ENCODE data around the gene MTERF2. TPM values are rescaled to one million over a fixed set of nuclear protein-coding genes. Genes with fewer than 3 reads are reported as not detected.

Gene MTERF2
- total RNA-seq, 1 experiment from 2014 or later: 7.8 TPM

DNA sequence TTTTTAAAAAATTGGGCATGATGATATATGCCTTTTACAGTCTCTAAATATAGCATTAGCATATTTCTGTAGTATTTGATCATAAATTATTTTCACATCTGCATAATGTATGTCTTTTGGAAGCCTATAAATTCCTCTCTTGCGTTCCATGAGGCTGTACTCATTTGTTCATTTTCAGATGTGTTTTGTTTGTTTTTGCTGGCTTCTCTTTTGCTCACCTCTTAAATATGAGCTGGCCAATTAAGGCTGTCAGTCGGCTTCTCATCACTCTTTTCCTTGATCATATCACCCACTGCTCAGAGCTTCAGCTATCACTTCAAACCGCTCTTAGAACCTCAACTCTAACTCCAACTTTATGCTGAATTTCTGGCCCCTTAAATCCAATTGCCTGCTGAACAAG lies 24.7 kb downstream of the MTERF2 start:
- ChIA-PET RAD21 (ENCODE audit: low non-redundant PET in 1 of 2, low total read pairs in 2 of 2, uncharacterized antibody in 2 of 2, unreplicated experiment in 2 of 2) (no interaction called here), POLR2A (no interaction called here), CTCF (no interaction called here)
- intact Hi-C loops (cut with micrococcal nuclease): no loop called here
- no peak for ATAC-seq
- Histone ChIP-seq H3K27ac (ENCODE audit: low read depth, low read length) (no peak overlapping the region), H3K27me3 (ENCODE audit: insufficient read depth, low read length) (no peaks in the 10 kb centered on the region), H3K4me1 (ENCODE audit: control insufficient read depth in 1 of 2, insufficient read depth in 2 of 2, low read length in 2 of 2) (peaks cover 7 to 8% of the 10 kb centered on the region in 2 experiments; a peak in 3 of 4 replicates), H3K9me3 (ENCODE audit: control insufficient read depth in 1 of 2, insufficient read depth in 1 of 2, low read depth in 1 of 2, low read length in 2 of 2) (no peaks in the 10 kb centered on the region), H2AFZ (ENCODE audit: low read depth, low read length, poor library complexity, severe bottlenecking) (no peak overlapping the region), H4K20me1 (ENCODE audit: insufficient read depth) (no peaks in the 10 kb centered on the region), H3K79me2 (ENCODE audit: insufficient read depth, low read length) (peaks cover 31% of the 10 kb centered on the region), H3K4me3 (replicated peaks in 1 of 2; ENCODE audit: low read depth in 1 of 2, low read length in 2 of 2) (no peak overlapping the region), H3K9ac (ENCODE audit: low read length) (no peak overlapping the region), H3K9me2 (ENCODE audit: insufficient read depth) (no peaks in the 10 kb centered on the region), H3K36me3 (ENCODE audit: control insufficient read depth in 1 of 2, insufficient read depth in 2 of 2, low read length in 2 of 2) (no peaks in the 10 kb centered on the region), H3K4me2 (ENCODE audit: low read length) (no peak overlapping the region)
- TF ChIP-seq, protein P1, sequence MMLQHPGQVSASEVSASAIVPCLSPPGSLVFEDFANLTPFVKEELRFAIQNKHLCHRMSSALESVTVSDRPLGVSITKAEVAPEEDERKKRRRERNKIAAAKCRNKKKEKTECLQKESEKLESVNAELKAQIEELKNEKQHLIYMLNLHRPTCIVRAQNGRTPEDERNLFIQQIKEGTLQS (IDR thresholded peaks at IDR 0.05): no peak
- no peak for TF ChIP-seq SP1 (IDR thresholded peaks at IDR 0.05; ENCODE audit: low read depth)
- TF ChIP-seq EZH2 (IDR thresholded peaks at IDR 0.05): no peak
- TF ChIP-seq EZH2phosphoT487 (IDR thresholded peaks at IDR 0.05; ENCODE audit: borderline replicate concordance): no peak
- no peak for TF ChIP-seq ELF1 (IDR thresholded peaks at IDR 0.05; ENCODE audit: borderline replicate concordance, low read depth)
- TF ChIP-seq SRF (IDR thresholded peaks at IDR 0.05; ENCODE audit: low read depth): no peak
- TF ChIP-seq, protein P2, sequence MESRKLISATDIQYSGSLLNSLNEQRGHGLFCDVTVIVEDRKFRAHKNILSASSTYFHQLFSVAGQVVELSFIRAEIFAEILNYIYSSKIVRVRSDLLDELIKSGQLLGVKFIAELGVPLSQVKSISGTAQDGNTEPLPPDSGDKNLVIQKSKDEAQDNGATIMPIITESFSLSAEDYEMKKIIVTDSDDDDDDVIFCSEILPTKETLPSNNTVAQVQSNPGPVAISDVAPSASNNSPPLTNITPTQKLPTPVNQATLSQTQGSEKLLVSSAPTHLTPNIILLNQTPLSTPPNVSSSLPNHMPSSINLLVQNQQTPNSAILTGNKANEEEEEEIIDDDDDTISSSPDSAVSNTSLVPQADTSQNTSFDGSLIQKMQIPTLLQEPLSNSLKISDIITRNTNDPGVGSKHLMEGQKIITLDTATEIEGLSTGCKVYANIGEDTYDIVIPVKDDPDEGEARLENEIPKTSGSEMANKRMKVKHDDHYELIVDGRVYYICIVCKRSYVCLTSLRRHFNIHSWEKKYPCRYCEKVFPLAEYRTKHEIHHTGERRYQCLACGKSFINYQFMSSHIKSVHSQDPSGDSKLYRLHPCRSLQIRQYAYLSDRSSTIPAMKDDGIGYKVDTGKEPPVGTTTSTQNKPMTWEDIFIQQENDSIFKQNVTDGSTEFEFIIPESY (IDR thresholded peaks at IDR 0.05; ENCODE audit: extremely low read depth, insufficient replicate concordance, low read length): no peak
- TF ChIP-seq ZNF274 (IDR thresholded peaks at IDR 0.05; ENCODE audit: low read depth, low read length): no peak
- TF ChIP-seq POLR2AphosphoS5 (IDR thresholded peaks at IDR 0.05; ENCODE audit: low read depth, low read length): no peak
- no peak for TF ChIP-seq JUND (IDR thresholded peaks at IDR 0.05)
- TF ChIP-seq, protein P3, sequence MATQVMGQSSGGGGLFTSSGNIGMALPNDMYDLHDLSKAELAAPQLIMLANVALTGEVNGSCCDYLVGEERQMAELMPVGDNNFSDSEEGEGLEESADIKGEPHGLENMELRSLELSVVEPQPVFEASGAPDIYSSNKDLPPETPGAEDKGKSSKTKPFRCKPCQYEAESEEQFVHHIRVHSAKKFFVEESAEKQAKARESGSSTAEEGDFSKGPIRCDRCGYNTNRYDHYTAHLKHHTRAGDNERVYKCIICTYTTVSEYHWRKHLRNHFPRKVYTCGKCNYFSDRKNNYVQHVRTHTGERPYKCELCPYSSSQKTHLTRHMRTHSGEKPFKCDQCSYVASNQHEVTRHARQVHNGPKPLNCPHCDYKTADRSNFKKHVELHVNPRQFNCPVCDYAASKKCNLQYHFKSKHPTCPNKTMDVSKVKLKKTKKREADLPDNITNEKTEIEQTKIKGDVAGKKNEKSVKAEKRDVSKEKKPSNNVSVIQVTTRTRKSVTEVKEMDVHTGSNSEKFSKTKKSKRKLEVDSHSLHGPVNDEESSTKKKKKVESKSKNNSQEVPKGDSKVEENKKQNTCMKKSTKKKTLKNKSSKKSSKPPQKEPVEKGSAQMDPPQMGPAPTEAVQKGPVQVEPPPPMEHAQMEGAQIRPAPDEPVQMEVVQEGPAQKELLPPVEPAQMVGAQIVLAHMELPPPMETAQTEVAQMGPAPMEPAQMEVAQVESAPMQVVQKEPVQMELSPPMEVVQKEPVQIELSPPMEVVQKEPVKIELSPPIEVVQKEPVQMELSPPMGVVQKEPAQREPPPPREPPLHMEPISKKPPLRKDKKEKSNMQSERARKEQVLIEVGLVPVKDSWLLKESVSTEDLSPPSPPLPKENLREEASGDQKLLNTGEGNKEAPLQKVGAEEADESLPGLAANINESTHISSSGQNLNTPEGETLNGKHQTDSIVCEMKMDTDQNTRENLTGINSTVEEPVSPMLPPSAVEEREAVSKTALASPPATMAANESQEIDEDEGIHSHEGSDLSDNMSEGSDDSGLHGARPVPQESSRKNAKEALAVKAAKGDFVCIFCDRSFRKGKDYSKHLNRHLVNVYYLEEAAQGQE (IDR thresholded peaks at IDR 0.05; ENCODE audit: low read depth): no peak
- no peak for DNase-seq (ENCODE audit: low read depth, low spot score)
- no TSS peak for BruUV-seq (replicated peaks)
